HG03460 (cell line): ENCODE results near the gene YKT6.
"Not testable (repeated sequence)": the region's sequence is repeated elsewhere in the genome, so short reads cannot be mapped to it uniquely, and the experiment has no call there.

Source experiments
- ATAC-seq: cut with Tn5 transposase; IDR thresholded peaks from one replicate; pipeline ENCODE4 v1.9.1; 2021; ENCODE audit not compliant: unreplicated experiment

YKT6 gene

GRCh38 chr7:44193011-44193802 is 7.6 kb upstream of the YKT6 start:
- no peak for ATAC-seq

- no peak for ATAC-seq
Observed at GRCh38 chr7:44194069-44194468, 6.7 kb upstream of the YKT6 start.

DNA sequence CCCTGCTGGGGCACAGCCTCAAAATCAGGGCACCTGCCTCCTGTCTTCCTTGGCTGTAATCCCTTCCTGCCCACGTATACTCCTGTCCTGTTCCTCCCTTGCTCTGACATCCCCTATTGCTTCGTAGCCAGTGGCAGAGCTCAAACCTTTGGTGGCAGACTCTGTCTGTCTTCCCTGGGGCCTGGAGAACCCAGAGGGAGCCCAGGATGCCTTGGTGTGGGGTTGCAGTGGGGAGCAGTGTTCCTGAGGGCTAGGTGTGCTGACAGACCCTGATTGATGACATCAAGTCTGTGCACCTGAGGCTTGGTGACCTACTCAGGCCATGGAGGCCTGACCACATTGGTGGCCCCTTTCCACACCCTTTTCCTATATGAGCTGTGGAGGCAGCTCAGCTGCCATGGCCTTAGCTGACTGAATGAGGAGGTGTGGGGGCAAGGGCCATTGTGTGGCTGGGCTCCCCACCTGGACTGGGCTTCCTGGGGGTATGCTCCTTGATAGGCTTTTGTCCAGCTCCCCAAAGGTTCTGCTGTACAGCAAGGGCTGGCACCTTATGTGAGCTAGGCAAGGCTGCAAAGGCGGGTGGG is 6.1 kb upstream of the YKT6 start:
- no peak for ATAC-seq

- no peak for ATAC-seq
Observed at GRCh38 chr7:44195889-44196288, 4.9 kb upstream of the YKT6 start.

- ATAC-seq: no peak
Observed at GRCh38 chr7:44196450-44196872, 4.3 kb upstream of the YKT6 start.

DNA sequence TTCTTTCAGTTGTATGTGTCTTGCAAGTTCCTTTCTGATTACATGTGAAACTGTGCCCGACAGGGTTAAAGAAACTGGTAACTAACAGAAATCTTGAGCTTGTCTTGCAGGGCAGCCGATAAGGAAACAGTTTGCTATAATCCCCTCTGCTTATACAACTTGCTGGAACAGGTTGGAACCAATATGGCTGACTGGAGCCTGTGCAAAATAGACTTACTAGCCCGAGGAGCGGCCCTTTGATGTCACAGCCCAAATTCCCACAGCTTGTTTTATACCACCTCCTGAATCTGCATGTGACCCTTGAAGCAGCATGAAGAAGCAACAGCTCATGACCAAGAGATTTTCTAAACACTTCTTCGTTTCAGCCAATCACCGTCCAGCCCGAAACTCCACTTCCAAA is 3.3 kb upstream of the YKT6 start:
- ATAC-seq: no peak

GRCh38 chr7:44200163-44200562 is 615 bp upstream of the YKT6 start:
- ATAC-seq: not testable (repeated sequence)

DNA sequence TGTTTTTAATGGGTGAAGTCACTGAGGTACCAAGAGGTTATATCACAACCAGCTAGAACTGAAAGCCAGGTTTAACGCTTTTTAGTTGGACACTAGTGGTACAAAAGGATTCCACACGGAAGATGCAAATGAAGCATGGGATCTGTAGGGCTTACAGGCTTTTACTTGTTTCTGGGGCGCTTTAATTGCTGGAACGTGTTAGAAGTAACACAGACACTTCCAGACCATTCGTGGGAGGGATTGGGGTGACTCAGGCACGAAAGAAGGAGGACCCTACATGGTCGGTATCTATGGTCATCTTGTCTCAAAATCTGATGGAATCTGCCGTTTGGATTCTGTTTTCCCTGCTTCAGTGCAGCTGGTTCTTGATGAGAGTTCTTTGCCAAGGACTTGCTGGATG is 1.0 kb downstream of the YKT6 start:
- ATAC-seq: no peak

- no peak for ATAC-seq
Observed at GRCh38 chr7:44206008-44206407, 5.2 kb downstream of the YKT6 start.

DNA sequence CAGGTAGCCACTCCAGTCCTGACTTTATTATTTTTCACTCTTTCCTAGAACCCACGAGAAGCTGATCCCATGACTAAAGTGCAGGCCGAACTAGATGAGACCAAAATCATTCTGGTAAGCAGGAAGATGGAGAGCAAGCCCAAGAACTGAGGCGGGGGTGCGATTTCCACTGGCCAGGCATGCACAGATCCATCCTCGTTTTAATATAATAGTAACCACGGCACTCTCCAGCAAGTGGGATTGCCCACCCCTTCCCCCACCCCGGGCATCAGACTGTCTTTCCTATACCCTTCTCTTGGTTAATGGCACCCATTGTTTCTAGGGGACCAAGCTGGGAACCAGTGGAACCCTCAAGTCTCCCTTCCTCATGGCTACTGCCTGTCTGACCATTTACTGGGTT is 7.3 kb downstream of the YKT6 start:
- no peak for ATAC-seq

GRCh38 chr7:44210107-44210506 is 9.3 kb downstream of the YKT6 start:
- no peak for ATAC-seq

- no peak for ATAC-seq
Observed at GRCh38 chr7:44211126-44211675, 10.4 kb downstream of the YKT6 start.

DNA sequence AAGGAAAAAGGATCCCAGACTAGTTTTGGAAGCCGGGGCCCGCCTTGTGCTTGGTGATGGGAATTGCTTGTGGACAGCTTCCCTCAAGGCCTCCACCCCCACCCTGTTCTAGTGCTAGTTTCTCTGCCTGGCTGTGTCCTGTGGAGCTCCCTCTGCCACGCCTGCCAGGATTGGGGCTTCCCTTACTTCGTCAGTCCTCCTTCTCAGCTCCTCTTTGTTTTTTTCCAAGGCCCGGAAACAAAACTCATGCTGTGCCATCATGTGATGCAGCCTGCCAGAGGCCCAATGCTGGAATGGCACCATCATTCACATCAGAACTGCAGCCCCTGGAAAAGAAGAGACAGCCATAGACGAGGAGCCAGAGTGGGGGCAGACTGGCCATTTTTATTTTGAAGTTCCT is 11.2 kb downstream of the YKT6 start:
- no peak for ATAC-seq

DNA sequence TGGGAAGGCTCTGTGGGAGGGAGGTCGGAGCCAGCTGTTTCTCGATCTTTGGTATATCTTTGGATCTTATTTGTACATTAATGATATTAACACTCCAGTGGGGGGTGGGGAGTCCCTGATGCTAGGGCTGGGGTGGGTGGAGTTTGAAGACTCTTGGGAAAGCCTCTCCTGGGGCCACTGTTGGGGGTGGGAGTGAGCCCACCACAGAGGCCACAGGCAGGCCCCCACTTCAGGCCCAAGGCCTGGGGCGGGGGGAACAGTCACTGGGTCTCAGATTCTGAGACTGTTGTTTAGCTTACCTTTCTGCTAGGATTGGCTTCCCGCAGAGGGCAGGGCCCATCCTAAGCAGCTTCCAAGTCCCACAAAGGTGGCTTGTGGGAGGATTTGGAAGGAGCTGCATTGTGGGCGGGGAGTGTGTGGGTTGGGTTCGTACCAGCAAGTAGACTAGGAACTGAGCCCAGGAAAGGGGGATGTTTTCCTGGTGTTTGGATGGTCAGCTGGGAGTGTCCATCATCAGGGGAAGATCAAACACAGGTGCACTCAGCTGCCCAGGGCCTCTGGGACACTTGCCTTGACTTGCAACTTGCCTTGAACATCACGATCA is 11.9 kb downstream of the YKT6 start:
- no peak for ATAC-seq

- ATAC-seq: no peak
Observed at GRCh38 chr7:44213206-44213876, 12.6 kb downstream of the YKT6 start.

DNA sequence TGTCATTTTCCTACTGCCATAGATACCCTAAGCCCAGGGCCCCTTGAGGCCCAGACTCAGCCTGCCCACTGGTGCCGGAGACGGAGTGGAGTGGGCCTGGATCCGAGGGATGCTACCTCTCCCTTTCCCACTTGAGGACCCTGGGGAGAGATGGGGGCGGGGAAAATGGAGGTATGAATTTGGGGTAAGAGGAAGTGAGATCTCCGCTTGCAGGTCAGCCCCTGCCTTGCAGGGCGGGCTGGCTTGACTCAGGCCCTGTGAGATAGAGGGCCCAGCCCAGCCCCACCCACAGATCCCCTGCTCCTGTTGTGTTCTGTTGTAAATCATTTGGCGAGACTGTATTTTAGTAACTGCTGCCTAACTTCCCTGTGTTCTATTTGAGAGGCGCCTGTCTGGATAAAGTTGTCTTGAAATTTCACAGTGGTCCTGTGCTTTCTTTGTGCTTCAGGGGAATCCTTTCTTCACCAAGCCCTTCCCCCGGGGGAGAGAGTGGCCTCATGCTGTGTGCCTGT is 13.2 kb downstream of the YKT6 start:
- ATAC-seq: no peak

GRCh38 chr7:44215531-44215930 is 14.8 kb downstream of the YKT6 start:
- no peak for ATAC-seq

DNA sequence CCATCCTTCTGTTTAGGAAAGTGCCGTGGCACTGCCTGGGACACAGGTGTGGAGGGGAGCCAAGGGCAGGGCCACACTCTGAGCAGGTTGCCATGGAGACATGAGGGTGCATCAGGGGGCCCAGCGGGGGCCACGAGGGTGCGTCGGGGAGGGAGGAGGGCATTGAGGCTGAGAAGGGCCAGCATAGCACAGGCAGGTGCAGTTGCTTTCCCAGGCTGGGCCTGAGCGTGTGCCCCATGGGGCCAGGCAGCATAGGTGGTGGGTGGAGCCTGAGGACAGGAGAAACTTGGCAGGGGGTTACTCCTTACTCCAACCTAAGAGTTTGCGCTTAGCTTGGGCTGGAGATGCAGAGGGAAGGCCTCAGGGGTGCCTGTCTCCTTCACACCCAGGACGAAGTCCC is 15.2 kb downstream of the YKT6 start:
- ATAC-seq: no peak

DNA sequence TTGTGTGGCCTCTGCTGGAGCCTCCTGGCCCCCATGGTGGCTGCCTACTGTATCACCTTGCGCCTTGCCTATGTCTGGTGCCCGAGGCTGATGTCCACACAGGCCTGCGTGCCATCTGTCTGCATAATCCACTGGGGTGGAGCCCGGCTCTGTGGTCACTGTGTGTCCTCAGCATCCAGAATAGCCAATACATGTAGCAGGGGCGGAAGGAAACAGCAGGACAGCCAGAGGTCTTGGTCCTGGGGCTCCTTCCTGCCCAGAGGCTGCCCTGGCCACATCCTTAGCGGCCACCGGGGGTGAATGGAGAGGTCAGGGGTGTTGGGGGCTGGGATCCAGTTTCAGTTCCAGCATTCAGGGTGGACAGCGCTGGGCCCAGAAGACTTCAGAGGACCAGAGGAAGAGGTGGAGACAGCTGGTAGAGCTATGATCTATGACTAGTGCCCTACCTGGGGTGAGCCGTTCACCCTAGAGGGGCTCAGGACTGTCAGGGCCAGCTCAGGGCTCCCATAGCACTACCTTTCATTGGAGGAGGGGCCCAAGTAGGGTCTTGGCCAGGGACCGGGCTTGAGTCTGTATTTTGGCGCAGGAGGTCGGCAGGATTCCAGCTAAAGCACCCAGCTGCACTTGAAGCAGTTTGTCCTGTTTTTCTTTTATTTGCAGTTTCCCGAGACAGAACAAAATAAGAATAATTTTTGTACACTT is 15.9 kb downstream of the YKT6 start:
- ATAC-seq: no peak

DNA sequence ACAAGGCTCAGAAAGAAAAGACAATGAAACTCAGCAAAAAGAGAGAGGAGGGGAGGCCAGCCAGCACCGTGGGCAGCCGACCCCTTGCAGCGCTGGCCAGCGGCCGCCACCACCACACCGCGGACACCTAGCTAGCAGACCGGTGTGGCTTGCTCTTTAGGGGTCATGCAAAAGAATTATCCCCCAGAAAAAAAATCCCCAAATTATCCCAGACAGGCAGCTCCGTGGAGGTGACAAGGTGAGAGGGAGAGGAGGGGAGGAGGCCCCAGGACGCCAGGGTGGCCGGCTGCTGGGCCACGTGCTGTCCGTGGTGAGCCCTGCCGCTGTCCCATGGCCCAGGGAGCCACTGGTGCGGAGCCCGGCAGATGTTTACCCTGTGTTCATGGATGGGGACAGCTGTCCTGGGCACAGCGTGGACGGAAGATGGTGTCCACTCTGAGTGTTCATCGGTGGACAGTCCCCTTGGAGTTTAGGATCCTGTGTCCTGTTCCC is 16.5 kb downstream of the YKT6 start:
- ATAC-seq: no peak
